ENCODE measurements around the gene USF1. TPM values are rescaled to one million over a fixed set of nuclear protein-coding genes. Genes with fewer than 3 reads are reported as not detected.
A peak's percentile ranks its signal among the peaks of the same experiment; 100 is the strongest.

USF1 gene
- total RNA-seq, 1 experiment from 2014 or later: 66.4 TPM

- peak overlapping the region; percentile 49; the same call in 1 of the 2 replicates for H3K27ac ChIP-seq
- no peak overlapping the region for H3K4me3 ChIP-seq
These were observed 38.2 kb upstream of the USF1 start for GRCh38 chr1:161083748-161084596.

GRCh38 chr1:161082996-161083747, 37.4 kb upstream of the USF1 start:
- H3K4me3 ChIP-seq: no peak overlapping the region
- no peaks in the 10 kb centered on the region for H3K36me3 ChIP-seq
- no peaks in the 10 kb centered on the region for H3K27me3 ChIP-seq
- DNase-seq: peak; percentile 56 to 70
- peaks cover 30% of the 10 kb centered on the region for H3K4me1 ChIP-seq
- H3K27ac ChIP-seq: peak overlapping the region; percentile 49; the same call in 1 of the 2 replicates
- H3K9me3 ChIP-seq (replicated peaks): no peaks in the 10 kb centered on the region

More at GRCh38 chr1:161083748-161084596, 38.2 kb upstream of the USF1 start:
- Histone ChIP-seq H3K27me3 (no peaks in the 10 kb centered on the region), H3K36me3 (no peaks in the 10 kb centered on the region), H3K9me3 (replicated peaks) (no peaks in the 10 kb centered on the region), H3K4me1 (peaks cover 30% of the 10 kb centered on the region)
- no peak for DNase-seq

DNA sequence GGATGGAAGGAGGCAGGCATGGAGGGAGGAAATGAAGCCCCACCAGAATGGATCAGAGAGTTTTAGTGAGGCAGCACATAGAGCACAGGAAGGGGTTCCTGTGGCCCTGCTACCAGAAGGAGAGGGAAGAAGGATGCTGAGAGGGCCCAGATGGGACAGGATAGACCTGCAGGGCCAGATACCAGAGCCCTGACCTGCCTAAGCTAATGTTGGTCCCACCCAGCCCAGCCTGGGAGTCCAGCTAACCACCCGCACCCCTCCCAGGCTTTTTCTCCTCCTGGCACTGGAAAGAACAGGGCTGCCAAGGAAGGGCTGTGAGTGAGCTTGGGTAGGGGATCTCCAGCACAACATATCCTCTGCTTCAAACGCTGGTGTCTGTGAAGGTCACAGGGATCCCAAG, 36.7 kb upstream of the USF1 start:
- no peak overlapping the region for H3K27ac ChIP-seq
- no peaks in the 10 kb centered on the region for H3K27me3 ChIP-seq
- no peak overlapping the region for H3K4me3 ChIP-seq
- H3K4me1 ChIP-seq: peaks cover 30% of the 10 kb centered on the region
- no peaks in the 10 kb centered on the region for H3K36me3 ChIP-seq
- no peaks in the 10 kb centered on the region for H3K9me3 ChIP-seq (replicated peaks)
- DNase-seq: no peak

GRCh38 chr1:161081519-161081918, 35.7 kb upstream of the USF1 start:
- DNase-seq: no peak
- Histone ChIP-seq H3K4me3 (no peak overlapping the region), H3K27me3 (no peaks in the 10 kb centered on the region), H3K9me3 (replicated peaks) (no peaks in the 10 kb centered on the region), H3K4me1 (peaks cover 30% of the 10 kb centered on the region), H3K36me3 (no peaks in the 10 kb centered on the region), H3K27ac (no peak overlapping the region)

- DNase-seq: no peak
- H3K36me3 ChIP-seq: no peaks in the 10 kb centered on the region
- no peaks in the 10 kb centered on the region for H3K27me3 ChIP-seq
- H3K27ac ChIP-seq: no peak overlapping the region
- no peaks in the 10 kb centered on the region for H3K9me3 ChIP-seq (replicated peaks)
- H3K4me3 ChIP-seq: no peak overlapping the region
- peaks cover 27% of the 10 kb centered on the region for H3K4me1 ChIP-seq
These were observed 34.9 kb upstream of the USF1 start for GRCh38 chr1:161080441-161081405.

- no peak overlapping the region for H3K4me3 ChIP-seq
- H3K36me3 ChIP-seq: no peaks in the 10 kb centered on the region
- no peak for DNase-seq
- no peak overlapping the region for H3K27ac ChIP-seq
- H3K27me3 ChIP-seq: no peaks in the 10 kb centered on the region
- peaks cover 19% of the 10 kb centered on the region for H3K4me1 ChIP-seq
- H3K9me3 ChIP-seq (replicated peaks): no peaks in the 10 kb centered on the region
These were observed 33.8 kb upstream of the USF1 start for GRCh38 chr1:161079436-161080110.

DNA sequence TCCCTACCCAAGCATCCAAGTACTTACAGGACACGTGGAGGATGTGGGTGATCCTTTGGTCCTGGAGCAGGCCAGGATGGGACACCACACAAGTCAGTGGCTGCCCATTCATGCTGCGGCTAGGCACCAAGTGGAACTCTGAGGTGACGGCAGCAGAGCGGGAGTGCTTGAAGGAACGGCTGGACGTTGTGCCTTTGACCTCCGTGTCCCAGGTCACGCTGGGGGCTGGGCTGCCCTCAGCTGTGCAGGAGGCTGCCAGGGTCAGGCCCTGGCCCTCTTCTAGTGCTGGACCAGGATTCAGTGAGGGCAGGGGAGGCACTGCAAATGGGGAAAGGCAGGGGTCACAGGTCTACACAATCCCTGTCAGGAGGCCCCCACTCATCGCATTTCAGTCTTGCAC, 31.6 kb upstream of the USF1 start:
- no peak for DNase-seq
- Histone ChIP-seq H3K27me3 (no peaks in the 10 kb centered on the region), H3K36me3 (no peaks in the 10 kb centered on the region), H3K27ac (no peak overlapping the region), H3K4me1 (peaks cover 4% of the 10 kb centered on the region; the same call in 1 of the 2 replicates), H3K9me3 (replicated peaks) (no peaks in the 10 kb centered on the region), H3K4me3 (no peak overlapping the region)

GRCh38 chr1:161076410-161076809, 30.6 kb upstream of the USF1 start:
- no peaks in the 10 kb centered on the region for H3K36me3 ChIP-seq
- peaks cover 4% of the 10 kb centered on the region; the same call in 1 of the 2 replicates for H3K4me1 ChIP-seq
- H3K9me3 ChIP-seq (replicated peaks): no peaks in the 10 kb centered on the region
- no peak for DNase-seq
- H3K27ac ChIP-seq: no peak overlapping the region
- no peaks in the 10 kb centered on the region for H3K27me3 ChIP-seq
- H3K4me3 ChIP-seq: no peak overlapping the region

DNA sequence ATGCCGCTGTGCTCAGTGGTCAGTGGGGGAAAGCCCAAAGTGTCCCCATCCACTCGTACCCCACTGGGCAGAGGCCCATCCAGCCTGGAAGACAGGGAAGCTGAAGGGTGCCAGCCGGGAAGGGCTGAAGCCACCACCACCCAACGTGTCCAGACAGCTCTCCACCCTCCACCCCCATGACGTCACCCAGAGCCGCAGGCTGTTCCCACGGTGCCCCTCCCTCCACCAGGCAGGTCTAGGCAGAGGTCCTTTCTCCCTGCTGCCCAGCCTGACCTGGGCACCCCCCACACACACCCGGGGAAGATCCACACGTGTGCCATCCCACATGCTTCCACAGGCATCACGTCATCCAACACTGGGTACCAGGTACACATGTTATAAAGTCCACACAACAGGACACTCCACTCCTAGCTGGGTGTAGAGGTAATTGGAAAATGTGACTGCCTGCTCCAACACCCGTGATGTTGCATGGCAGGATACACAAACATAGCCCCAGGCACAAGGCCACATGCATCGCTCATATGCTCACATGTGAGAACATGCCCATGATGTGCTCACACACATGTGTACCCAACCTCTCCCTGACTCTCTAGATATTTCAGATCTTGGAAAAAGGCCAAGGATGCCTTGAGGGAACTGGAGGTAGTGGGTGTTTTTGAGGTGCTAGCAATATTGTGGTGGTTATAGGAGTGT, 29.0 kb upstream of the USF1 start:
- Histone ChIP-seq H3K4me3 (no peak overlapping the region), H3K4me1 (peaks cover 4% of the 10 kb centered on the region; the same call in 1 of the 2 replicates), H3K36me3 (no peaks in the 10 kb centered on the region), H3K27ac (no peak overlapping the region), H3K9me3 (replicated peaks) (no peaks in the 10 kb centered on the region), H3K27me3 (no peaks in the 10 kb centered on the region)
- peak; percentile 21 to 25 for DNase-seq

GRCh38 chr1:161073474-161074121, 27.8 kb upstream of the USF1 start:
- DNase-seq: no peak

GRCh38 chr1:161072751-161073449, 27.1 kb upstream of the USF1 start:
- Histone ChIP-seq H3K9me3 (replicated peaks) (no peaks in the 10 kb centered on the region), H3K27me3 (no peaks in the 10 kb centered on the region), H3K4me1 (peaks cover 4% of the 10 kb centered on the region; the same call in 1 of the 2 replicates), H3K27ac (no peak overlapping the region), H3K4me3 (no peak overlapping the region), H3K36me3 (no peaks in the 10 kb centered on the region)
- DNase-seq: no peak

More at GRCh38 chr1:161073474-161074121, 27.8 kb upstream of the USF1 start:
- Histone ChIP-seq H3K9me3 (replicated peaks) (no peaks in the 10 kb centered on the region), H3K27me3 (no peaks in the 10 kb centered on the region), H3K4me3 (no peak overlapping the region), H3K4me1 (peaks cover 4% of the 10 kb centered on the region; the same call in 1 of the 2 replicates), H3K27ac (no peak overlapping the region), H3K36me3 (no peaks in the 10 kb centered on the region)

GRCh38 chr1:161071886-161072371, 26.2 kb upstream of the USF1 start:
- Histone ChIP-seq H3K27me3 (no peaks in the 10 kb centered on the region), H3K36me3 (no peaks in the 10 kb centered on the region), H3K9me3 (replicated peaks) (no peaks in the 10 kb centered on the region), H3K27ac (no peak overlapping the region), H3K4me3 (no peak overlapping the region), H3K4me1 (peaks cover 4% of the 10 kb centered on the region; the same call in 1 of the 2 replicates)
- peak; percentile 47 for DNase-seq

All from SJCRH30 (cell line).